GM23248 (cell line): Measurements from ENCODE around the gene CCDC149.

Experiments used
- EZH2 ChIP-seq: fragments of 200-600 bp; sonication (generic); IDR thresholded peaks from 2 replicates; pipeline ENCODE4 v1.6.1; 2018; ENCODE audit warnings: antibody characterized with exemption, mild to moderate bottlenecking; ENCODE audit not compliant: insufficient read depth, poor library complexity, severe bottlenecking
- EZH2phosphoT487 ChIP-seq: fragments of 200-600 bp; sonication (generic); IDR thresholded peaks from 2 replicates; pipeline ENCODE4 v1.6.1; 2018; ENCODE audit warnings: antibody characterized with exemption, moderate library complexity, mild to moderate bottlenecking, low read depth; ENCODE audit not compliant: insufficient read depth

- no peak for TF ChIP-seq EZH2
- TF ChIP-seq EZH2phosphoT487 = no peak
These were observed 140.7 kb downstream of the CCDC149 start for GRCh38 chr4:24772061-24772705.
